Vagina (tissue), 2 donors: ENCODE results near the gene RSPH9.

Experiments
- CTCF ChIP-seq, 3 experiments: fragments of 450-650 bp in 2 of 3; fragments of 200-600 bp in 1 of 3; sonication (generic) in 1 of 3; IDR thresholded peaks; one replicate each; pipeline ENCODE4 v1.5.1; 2017 to 2019; ENCODE audit warnings: antibody characterized with exemption in 3 of 3, mild to moderate bottlenecking in 2 of 3, moderate library complexity in 2 of 3
- POLR2A ChIP-seq, 2 donors: fragments of 450-650 bp; IDR thresholded peaks; one replicate each; pipeline ENCODE4 v1.6.1; 2017; ENCODE audit warnings: antibody characterized with exemption in 2 of 2, mild to moderate bottlenecking in 2 of 2, moderate library complexity in 2 of 2
- POLR2AphosphoS5 ChIP-seq, 2 donors: sonication (generic); formaldehyde crosslinking; IDR thresholded peaks; one replicate each; pipeline ENCODE4 v1.9.0; 2017; ENCODE audit warnings: antibody characterized with exemption in 2 of 2, mild to moderate bottlenecking in 2 of 2, low read depth in 1 of 2; ENCODE audit not compliant: insufficient read depth in 1 of 2

- TF ChIP-seq POLR2A (IDR thresholded peaks at IDR 0.05) (no peak), CTCF (IDR thresholded peaks at IDR 0.05) (no peak), POLR2AphosphoS5 (IDR thresholded peaks at IDR 0.05; ENCODE audit: insufficient read depth in 1 of 2, low read depth in 1 of 2) (no peak)
Observed at GRCh38 chr6:43717389-43717788, 72.6 kb downstream of the RSPH9 start.
